Adrenal gland (tissue), 12 donors: ENCODE measurements around the gene MARCHF6. TPM values are rescaled to one million over a fixed set of nuclear protein-coding genes. Genes with fewer than 3 reads are reported as not detected.

ENCODE experiments used
- DNase-seq, 7 donors: peaks; one replicate each; pipeline ENCODE4 v3.0.0-alpha.2; 2019 to 2020
- H3K27ac ChIP-seq, 5 donors: fragments of 200-600 bp; sonication (generic) in 4 of 5; 1 replicate in 3 of 5; 2 replicates in 2 of 5; pipeline versions ENCODE4 v1.5.1 to v1.8.0; 2016 to 2020; ENCODE audit warnings: mild to moderate bottlenecking in 1 of 5
- H3K27me3 ChIP-seq: fragments of 200-600 bp; 2 replicates; pipeline ENCODE4 v1.8.0; 2021
- H3K36me3 ChIP-seq, 2 donors: fragments of 200-600 bp; replicated peaks in 1 of 2; 1 replicate in 1 of 2; 2 replicates in 1 of 2; pipeline versions ENCODE4 v1.5.1 to v1.8.0; 2018 to 2022
- H3K4me1 ChIP-seq, 2 donors: fragments of 200-600 bp; replicated peaks in 1 of 2; 1 replicate in 1 of 2; 2 replicates in 1 of 2; pipeline versions ENCODE4 v1.5.1 to v1.8.0; 2018 to 2021
- H3K4me3 ChIP-seq, 4 donors: fragments of 200-600 bp; sonication (generic) in 3 of 4; one replicate each; pipeline ENCODE4 v1.5.1; 2016 to 2018
- H3K9me3 ChIP-seq, 3 donors: fragments of 200-600 bp; sonication (generic) in 1 of 3; replicated peaks in 1 of 3; 1 replicate in 2 of 3; 2 replicates in 1 of 3; pipeline versions ENCODE4 v1.5.1 to v1.8.0; 2016 to 2021
- POLR2A ChIP-seq, 2 donors: fragments of 450-650 bp; IDR thresholded peaks; one replicate each; pipeline ENCODE4 v1.6.1; 2017; ENCODE audit warnings: antibody characterized with exemption in 2 of 2, mild to moderate bottlenecking in 2 of 2, moderate library complexity in 1 of 2
- WGBS, 4 donors: extraction: QIAGEN DNeasy Blood & Tissue Kit in 2 of 4; methylation state at CpG; one replicate each; pipeline versions ENCODE4 v1.1.5 to v1.1.7; 2013 to 2017; 5-methylcytosine and 5-hydroxymethylcytosine counted together
- intact Hi-C, 2 donors: fragments of 100-400 bp; cut with DNase I; formaldehyde crosslinking; loops; one replicate each; pipeline versions ENCODE4 v1.14.1 to v1.15.0; 2022 to 2023
- polyA plus RNA-seq, 3 donors: library from polyadenylated mRNA; stranded (reverse); fragments of 200-250 nt in 2 of 3; fragments of 350-450 nt in 1 of 3; fragmentation: Illumina TruSeq in 1 of 3; extraction: RNeasy Lipid Tissue Mini Kit (QIAGEN cat#74804) in 1 of 3; gene quantifications; one replicate each; pipeline ENCODE4 v1.2.3, GENCODE V29; 2013 to 2014
- total RNA-seq, 9 donors: library from RNA; depleted of rRNA in 4 of 9; stranded (reverse); fragments of >200 nt in 4 of 9; fragments of 120-200 nt in 1 of 9; fragmentation: NEBNext Ultra II Directional in 1 of 9; extraction: Animal tissue kit (Norgen Biotek cat#: 25700) in 1 of 9; gene quantifications; one replicate each; pipeline versions ENCODE4 v1.1.0 to v1.2.4, GENCODE V29; 2013 to 2023
- TF ChIP-seq, protein P1 (sequence below), 6 experiments: fragments of 450-650 bp in 4 of 6; fragments of 200-600 bp in 2 of 6; sonication (generic) in 1 of 6; IDR thresholded peaks; 1 replicate in 5 of 6; 2 replicates in 1 of 6; pipeline versions ENCODE4 v1.5.1 to v1.8.0; 2016 to 2021; ENCODE audit warnings: antibody characterized with exemption in 6 of 6, mild to moderate bottlenecking in 2 of 6, moderate library complexity in 1 of 6
- donor health status: healthy with polysubstance abuse.
- donor health status: Bipolar disorder and iron deficiency.
- donor health status: DM: yes; HTN: yes; CAD: no.
- donor health status: DM: no; HTN: no; CAD: no.
- donor health status: DM: no; HTN: no; CAD: no.
- donor health status: DM: yes; HTN: yes; CAD: no.

The MARCHF6 gene
- total and polyA plus RNA-seq, 12 donors: 51.6 to 170 (median 115) TPM

DNA sequence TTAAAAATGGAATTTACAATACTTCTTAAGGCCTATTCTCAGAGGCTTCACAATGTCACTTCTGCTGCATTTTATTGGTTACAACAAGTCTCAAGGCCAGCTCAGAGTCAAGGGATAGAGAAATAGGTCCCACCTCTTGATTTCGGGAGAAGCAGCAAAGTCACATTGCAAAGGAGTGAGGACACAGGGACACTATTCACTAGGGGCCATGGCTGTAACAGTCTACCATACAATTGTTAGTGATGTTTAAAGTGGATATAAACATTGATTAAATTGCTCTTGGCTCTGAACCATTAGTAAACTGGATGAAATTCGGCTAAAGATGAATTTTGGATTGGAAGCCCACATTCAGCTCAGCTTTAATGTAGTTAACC lies 24.1 kb upstream of the MARCHF6 start:
- TF ChIP-seq, protein P1, sequence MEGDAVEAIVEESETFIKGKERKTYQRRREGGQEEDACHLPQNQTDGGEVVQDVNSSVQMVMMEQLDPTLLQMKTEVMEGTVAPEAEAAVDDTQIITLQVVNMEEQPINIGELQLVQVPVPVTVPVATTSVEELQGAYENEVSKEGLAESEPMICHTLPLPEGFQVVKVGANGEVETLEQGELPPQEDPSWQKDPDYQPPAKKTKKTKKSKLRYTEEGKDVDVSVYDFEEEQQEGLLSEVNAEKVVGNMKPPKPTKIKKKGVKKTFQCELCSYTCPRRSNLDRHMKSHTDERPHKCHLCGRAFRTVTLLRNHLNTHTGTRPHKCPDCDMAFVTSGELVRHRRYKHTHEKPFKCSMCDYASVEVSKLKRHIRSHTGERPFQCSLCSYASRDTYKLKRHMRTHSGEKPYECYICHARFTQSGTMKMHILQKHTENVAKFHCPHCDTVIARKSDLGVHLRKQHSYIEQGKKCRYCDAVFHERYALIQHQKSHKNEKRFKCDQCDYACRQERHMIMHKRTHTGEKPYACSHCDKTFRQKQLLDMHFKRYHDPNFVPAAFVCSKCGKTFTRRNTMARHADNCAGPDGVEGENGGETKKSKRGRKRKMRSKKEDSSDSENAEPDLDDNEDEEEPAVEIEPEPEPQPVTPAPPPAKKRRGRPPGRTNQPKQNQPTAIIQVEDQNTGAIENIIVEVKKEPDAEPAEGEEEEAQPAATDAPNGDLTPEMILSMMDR (IDR thresholded peaks at IDR 0.05): no peak
- no peak for TF ChIP-seq POLR2A (IDR thresholded peaks at IDR 0.05)
- H3K36me3 ChIP-seq: no peaks in the 10 kb centered on the region
- no peaks in the 10 kb centered on the region for H3K9me3 ChIP-seq
- peaks cover 9 to 25% of the 10 kb centered on the region in 2 donors for H3K4me1 ChIP-seq
- intact Hi-C loops: no loop called here
- DNase-seq: peak in 1 of 7 donors; percentile 21
- 61 to 74% (median 64%) methylated on average over 2 of the region's 2 CpGs for WGBS, 4 donors
- peak overlapping the region in 1 of 5 donors; percentile 79 for H3K27ac ChIP-seq
- H3K4me3 ChIP-seq: no peak overlapping the region
- H3K27me3 ChIP-seq: no peaks in the 10 kb centered on the region

DNA sequence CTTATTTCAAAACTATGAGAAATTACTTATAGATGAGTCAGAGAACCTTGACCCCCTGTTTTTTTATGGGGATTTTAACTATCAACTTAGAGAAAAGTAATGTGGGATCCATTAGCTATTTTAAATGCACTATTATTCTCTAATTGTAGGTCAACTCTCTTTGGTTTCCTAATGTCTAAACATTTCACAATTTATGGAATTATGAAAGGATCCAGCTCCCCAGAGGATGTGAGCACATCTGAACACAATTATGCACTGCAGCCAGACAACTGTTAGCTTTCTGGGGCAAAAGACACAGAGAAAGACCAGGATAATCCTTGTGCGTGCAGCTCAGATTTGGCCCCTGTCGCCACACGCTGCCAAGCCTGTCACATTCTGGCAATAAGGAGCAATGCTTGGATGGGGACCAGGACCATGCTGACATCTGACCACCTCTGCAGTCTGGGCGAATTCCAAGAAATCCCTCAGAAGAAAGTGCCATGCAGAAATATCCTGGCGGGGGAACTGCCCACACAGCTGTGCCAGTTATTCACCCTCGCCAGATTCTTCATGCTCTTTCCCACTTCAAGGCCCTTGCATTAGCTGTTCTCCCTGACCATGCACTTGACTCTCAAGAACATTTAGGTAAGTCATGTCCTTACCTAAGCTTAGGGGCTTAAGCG lies 23.5 kb upstream of the MARCHF6 start:
- H3K9me3 ChIP-seq: no peaks in the 10 kb centered on the region
- 57 to 74% (median 66%) methylated on average over 5 to 7 of the region's 7 CpGs for WGBS, 4 donors
- TF ChIP-seq POLR2A (IDR thresholded peaks at IDR 0.05): no peak
- TF ChIP-seq, protein P1 (IDR thresholded peaks at IDR 0.05): no peak
- no peaks in the 10 kb centered on the region for H3K27me3 ChIP-seq
- H3K36me3 ChIP-seq: no peaks in the 10 kb centered on the region
- DNase-seq: peak in 5 of 7 donors; percentile 29 to 70 (median 42)
- peak overlapping the region in 2 of 5 donors; percentile 2 to 79 for H3K27ac ChIP-seq
- peaks cover 9 to 25% of the 10 kb centered on the region in 2 donors for H3K4me1 ChIP-seq
- no peak overlapping the region for H3K4me3 ChIP-seq
- intact Hi-C loops: no loop called here

GRCh38 chr5:10330511-10331230 lies 22.8 kb upstream of the MARCHF6 start:
- intact Hi-C loops: no loop called here
- peak overlapping the region in 2 of 5 donors; percentile 2 to 79 for H3K27ac ChIP-seq
- peaks cover 9 to 25% of the 10 kb centered on the region in 2 donors for H3K4me1 ChIP-seq

GRCh38 chr5:10331341-10331796 lies 22.1 kb upstream of the MARCHF6 start:
- intact Hi-C loops: no loop called here
- TF ChIP-seq, protein P1 (IDR thresholded peaks at IDR 0.05): no peak
- no peak for TF ChIP-seq POLR2A (IDR thresholded peaks at IDR 0.05)
- Histone ChIP-seq H3K27ac (peak overlapping the region in 1 of 5 donors; percentile 79), H3K27me3 (no peaks in the 10 kb centered on the region), H3K36me3 (no peaks in the 10 kb centered on the region), H3K9me3 (no peaks in the 10 kb centered on the region), H3K4me3 (no peak overlapping the region), H3K4me1 (peaks cover 9 to 25% of the 10 kb centered on the region in 2 donors)
- 54 to 64% (median 59%) methylated on average over 7 of the region's 7 CpGs for WGBS, 4 donors
- peak in 6 of 7 donors; percentile 53 to 80 (median 58) for DNase-seq

More at GRCh38 chr5:10330511-10331230, 22.8 kb upstream of the MARCHF6 start:
- TF ChIP-seq, protein P1 (IDR thresholded peaks at IDR 0.05): no peak
- TF ChIP-seq POLR2A (IDR thresholded peaks at IDR 0.05): no peak
- peak in 1 of 7 donors; percentile 46 for DNase-seq
- WGBS, 4 donors: 66 to 80% (median 78%) methylated on average over 9 to 10 of the region's 10 CpGs
- Histone ChIP-seq H3K9me3 (no peaks in the 10 kb centered on the region), H3K27me3 (no peaks in the 10 kb centered on the region), H3K4me3 (no peak overlapping the region), H3K36me3 (no peaks in the 10 kb centered on the region)
